Neuronal stem cell (in vitro differentiated cells): ENCODE data around the gene GP9.

Experiments
- DNase-seq: peaks from one replicate; pipeline ENCODE4 v3.0.0-alpha.2; 2013; ENCODE audit warnings: low spot score
- H2AFZ ChIP-seq: one replicate; pipeline ENCODE4 v1.6.1; 2013; ENCODE audit warnings: mild to moderate bottlenecking, low read length, inconsistent platforms
- H2AK5ac ChIP-seq: 2 replicates; pipeline ENCODE4 v1.6.1; 2013; ENCODE audit warnings: low read depth, mild to moderate bottlenecking, inconsistent platforms, low read length, moderate library complexity, mixed read lengths
- H2BK120ac ChIP-seq: 2 replicates; pipeline ENCODE4 v1.6.1; 2013; ENCODE audit warnings: low read depth, mild to moderate bottlenecking, inconsistent platforms, low read length, moderate library complexity, mixed read lengths
- H2BK12ac ChIP-seq: one replicate; pipeline ENCODE4 v1.6.1; 2013; ENCODE audit warnings: low read length, inconsistent platforms
- H2BK15ac ChIP-seq: 2 replicates; pipeline ENCODE4 v1.6.1; 2013; ENCODE audit warnings: mild to moderate bottlenecking, low read length, inconsistent platforms, mixed read lengths
- H2BK5ac ChIP-seq: one replicate; pipeline ENCODE4 v1.6.1; 2013; ENCODE audit warnings: inconsistent platforms, mild to moderate bottlenecking, low read length, moderate library complexity
- H3K14ac ChIP-seq: one replicate; pipeline ENCODE4 v1.6.1; 2013; ENCODE audit warnings: low read length, inconsistent platforms
- H3K18ac ChIP-seq: 2 replicates; pipeline ENCODE4 v1.6.1; 2013; ENCODE audit warnings: low read length, inconsistent platforms
- H3K23ac ChIP-seq: 2 replicates; pipeline ENCODE4 v1.6.1; 2013; ENCODE audit warnings: low read depth, mild to moderate bottlenecking, mixed read lengths, low read length, inconsistent platforms; ENCODE audit not compliant: poor library complexity
- H3K27ac ChIP-seq: replicated peaks from 3 replicates; pipeline ENCODE4 v1.5.1; 2013; ENCODE audit warnings: low read length, inconsistent platforms
- H3K27me3 ChIP-seq, 3 experiments: 2 replicates each; pipeline ENCODE4 v1.6.1; 2013; ENCODE audit warnings: low read length in 3 of 3, mild to moderate bottlenecking in 2 of 3, inconsistent platforms in 1 of 3, low read depth in 1 of 3, mixed read lengths in 1 of 3, moderate library complexity in 1 of 3; ENCODE audit not compliant: control insufficient read depth in 3 of 3, insufficient read depth in 3 of 3
- H3K36me3 ChIP-seq, 2 donors: replicated peaks in 1 of 2; 2 replicates each; pipeline ENCODE4 v1.6.1; 2013; ENCODE audit warnings: low read length in 2 of 2; ENCODE audit not compliant: control insufficient read depth in 2 of 2, insufficient read depth in 2 of 2
- H3K4ac ChIP-seq: 2 replicates; pipeline ENCODE4 v1.6.1; 2013; ENCODE audit warnings: inconsistent platforms, mild to moderate bottlenecking, low read length, moderate library complexity
- H3K4me1 ChIP-seq, 2 donors: 1 replicate in 1 of 2; 2 replicates in 1 of 2; pipeline ENCODE4 v1.6.1; 2013; ENCODE audit warnings: low read length in 2 of 2, low read depth in 1 of 2; ENCODE audit not compliant: control insufficient read depth in 2 of 2, insufficient read depth in 1 of 2
- H3K4me2 ChIP-seq: one replicate; pipeline ENCODE4 v1.6.1; 2013; ENCODE audit warnings: mild to moderate bottlenecking, low read length, inconsistent platforms; ENCODE audit not compliant: insufficient read depth, poor library complexity, severe bottlenecking
- H3K4me3 ChIP-seq, 2 donors: 2 replicates each; pipeline ENCODE4 v1.5.1; 2013; ENCODE audit warnings: low read length in 2 of 2, mild to moderate bottlenecking in 2 of 2, inconsistent platforms in 1 of 2, moderate library complexity in 1 of 2
- H3K79me1 ChIP-seq: one replicate; pipeline ENCODE4 v1.6.1; 2013; ENCODE audit warnings: low read depth, mild to moderate bottlenecking, inconsistent platforms, low read length, moderate library complexity
- H3K9ac ChIP-seq: one replicate; pipeline ENCODE4 v1.6.1; 2013; ENCODE audit warnings: mild to moderate bottlenecking, low read depth, low read length, inconsistent platforms; ENCODE audit not compliant: poor library complexity
- H3K9me3 ChIP-seq, 2 donors: replicated peaks in 1 of 2; 2 replicates each; pipeline versions ENCODE3 to v1.6.1; 2013; ENCODE audit warnings: low read length in 2 of 2, mild to moderate bottlenecking in 2 of 2, inconsistent platforms in 1 of 2, low read depth in 1 of 2, mixed read lengths in 1 of 2, moderate library complexity in 1 of 2; ENCODE audit not compliant: control insufficient read depth in 2 of 2, insufficient read depth in 1 of 2
- H4K8ac ChIP-seq: one replicate; pipeline ENCODE4 v1.6.1; 2013; ENCODE audit warnings: low read depth, mild to moderate bottlenecking, inconsistent platforms, low read length, moderate library complexity
- H4K91ac ChIP-seq: one replicate; pipeline ENCODE4 v1.6.1; 2013; ENCODE audit warnings: low read length, low read depth, mild to moderate bottlenecking, inconsistent platforms; ENCODE audit not compliant: poor library complexity
- WGBS, 2 donors: extraction: QIAGEN DNeasy Blood & Tissue Kit; methylation state at CpG; one replicate each; pipeline ENCODE4 v1.1.7; 2013; ENCODE audit warnings: missing lambda C conversion rate in 2 of 2, mixed read lengths in 1 of 2; ENCODE audit not compliant: insufficient read length in 2 of 2, insufficient replicate concordance in 1 of 2; ENCODE audit errors: extremely low coverage in 2 of 2; 5-methylcytosine and 5-hydroxymethylcytosine counted together

The GP9 gene

DNA sequence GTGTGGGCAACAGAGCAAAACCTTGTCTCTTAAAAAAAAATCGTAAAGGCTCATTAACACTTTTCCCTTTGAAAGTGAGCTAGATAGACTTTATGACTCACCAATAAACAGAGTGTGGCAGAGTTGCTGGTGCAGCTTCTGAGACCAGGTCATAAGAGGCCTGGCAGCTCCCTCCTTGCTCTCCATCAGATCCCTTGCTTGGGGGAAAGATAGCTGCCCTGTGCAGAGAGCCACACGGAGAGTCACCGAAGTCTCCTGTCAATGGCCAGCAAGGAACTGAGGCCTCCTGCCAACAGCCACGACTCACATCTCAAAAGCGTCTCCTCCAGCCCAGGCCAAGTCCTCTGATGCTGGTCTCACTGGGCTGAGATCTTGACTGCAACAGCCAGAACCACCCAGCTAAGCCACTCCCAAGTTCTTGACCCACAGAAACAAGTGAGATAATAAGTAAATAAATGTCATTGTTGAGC is 8.7 kb upstream of the GP9 start:
- Histone ChIP-seq H3K14ac (no peak overlapping the region), H2AFZ (peak overlapping the region; percentile 15), H2BK120ac (no peak overlapping the region), H3K4me1 (peaks cover 2 to 3% of the 10 kb centered on the region in 2 donors), H2BK5ac (no peak overlapping the region), H2BK15ac (no peak overlapping the region), H3K9me3 (peaks cover 4 to 15% of the 10 kb centered on the region in 2 donors), H2BK12ac (no peak overlapping the region), H3K27ac (no peak overlapping the region), H3K27me3 (no peaks in the 10 kb centered on the region), H3K36me3 (no peaks in the 10 kb centered on the region), H3K4ac (no peak overlapping the region), H3K4me2 (no peak overlapping the region), H2AK5ac (no peak overlapping the region), H3K79me1 (no peaks in the 10 kb centered on the region), H3K9ac (no peak overlapping the region), H4K8ac (no peak overlapping the region), H3K23ac (no peak overlapping the region), H3K18ac (no peak overlapping the region), H4K91ac (no peak overlapping the region), H3K4me3 (no peak overlapping the region)
- WGBS, 2 donors, result no CpG with 5 or more reads among the region's 5 CpGs
- DNase-seq, result no peak

DNA sequence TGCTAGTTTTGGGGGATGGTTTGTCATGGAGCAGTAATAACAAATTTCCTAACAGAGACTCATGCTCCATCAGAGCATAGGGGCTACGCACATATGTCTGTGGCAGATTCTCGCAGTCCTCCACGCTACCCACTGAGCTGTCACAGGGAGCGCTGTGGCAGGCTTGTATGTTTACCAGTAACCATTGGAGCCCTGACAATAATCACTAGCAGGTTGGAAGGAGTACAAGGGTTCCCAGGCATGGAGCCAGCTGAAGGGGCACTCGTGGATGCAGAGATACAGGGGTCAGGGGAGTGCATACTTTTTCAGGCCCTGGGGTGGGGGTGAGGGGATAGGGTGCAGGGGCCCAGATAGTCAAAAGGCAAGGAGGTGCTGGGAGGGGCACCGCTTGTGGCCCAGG is 7.9 kb upstream of the GP9 start:
- no peak overlapping the region for H4K91ac ChIP-seq
- peak overlapping the region; percentile 86 for H2AFZ ChIP-seq
- no peak overlapping the region for H2BK120ac ChIP-seq
- H4K8ac ChIP-seq, result no peak overlapping the region
- H3K27me3 ChIP-seq, result no peaks in the 10 kb centered on the region
- no peak overlapping the region for H3K23ac ChIP-seq
- H2BK5ac ChIP-seq, result no peak overlapping the region
- peaks cover 0 to 7% of the 10 kb centered on the region in 2 donors for H3K9me3 ChIP-seq
- no peak overlapping the region for H3K14ac ChIP-seq
- H3K4me2 ChIP-seq, result no peak overlapping the region
- no peaks in the 10 kb centered on the region for H3K36me3 ChIP-seq
- no peak overlapping the region for H3K27ac ChIP-seq
- H3K9ac ChIP-seq, result no peak overlapping the region
- H2BK15ac ChIP-seq, result no peak overlapping the region
- no peak for DNase-seq
- H3K4me1 ChIP-seq, result peaks cover 2 to 3% of the 10 kb centered on the region in 2 donors
- H2AK5ac ChIP-seq, result no peak overlapping the region
- no CpG with 5 or more reads among the region's 6 CpGs for WGBS, 2 donors
- no peaks in the 10 kb centered on the region for H3K79me1 ChIP-seq
- no peak overlapping the region for H3K4me3 ChIP-seq
- H3K18ac ChIP-seq, result no peak overlapping the region
- no peak overlapping the region for H2BK12ac ChIP-seq
- no peak overlapping the region for H3K4ac ChIP-seq

DNA sequence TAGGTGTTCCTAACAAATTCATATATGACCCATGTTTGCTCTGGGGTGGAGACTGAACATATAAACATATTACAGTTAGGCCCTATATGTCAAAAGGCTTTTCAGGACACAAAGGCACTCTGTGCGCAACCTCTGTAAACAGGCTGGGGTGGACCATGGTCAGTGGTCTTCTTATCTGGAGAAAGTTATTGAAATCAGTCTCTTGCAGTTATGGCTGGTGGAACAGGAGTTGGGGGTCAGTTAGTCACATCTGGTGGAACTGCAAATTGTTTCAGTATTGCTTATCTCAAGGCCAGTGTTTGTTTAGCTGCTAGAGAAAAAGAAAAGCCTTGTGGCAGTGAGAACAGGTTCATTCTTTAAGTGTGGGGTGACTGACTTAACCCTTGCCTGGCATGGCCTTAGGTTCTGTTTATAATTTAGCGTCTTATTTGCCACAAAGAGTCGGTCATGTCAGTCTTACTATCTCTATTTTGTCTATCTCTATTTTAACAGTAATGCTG is 5.9 kb upstream of the GP9 start:
- DNase-seq, result no peak
- peak overlapping the region; percentile 15 for H2AFZ ChIP-seq

DNA sequence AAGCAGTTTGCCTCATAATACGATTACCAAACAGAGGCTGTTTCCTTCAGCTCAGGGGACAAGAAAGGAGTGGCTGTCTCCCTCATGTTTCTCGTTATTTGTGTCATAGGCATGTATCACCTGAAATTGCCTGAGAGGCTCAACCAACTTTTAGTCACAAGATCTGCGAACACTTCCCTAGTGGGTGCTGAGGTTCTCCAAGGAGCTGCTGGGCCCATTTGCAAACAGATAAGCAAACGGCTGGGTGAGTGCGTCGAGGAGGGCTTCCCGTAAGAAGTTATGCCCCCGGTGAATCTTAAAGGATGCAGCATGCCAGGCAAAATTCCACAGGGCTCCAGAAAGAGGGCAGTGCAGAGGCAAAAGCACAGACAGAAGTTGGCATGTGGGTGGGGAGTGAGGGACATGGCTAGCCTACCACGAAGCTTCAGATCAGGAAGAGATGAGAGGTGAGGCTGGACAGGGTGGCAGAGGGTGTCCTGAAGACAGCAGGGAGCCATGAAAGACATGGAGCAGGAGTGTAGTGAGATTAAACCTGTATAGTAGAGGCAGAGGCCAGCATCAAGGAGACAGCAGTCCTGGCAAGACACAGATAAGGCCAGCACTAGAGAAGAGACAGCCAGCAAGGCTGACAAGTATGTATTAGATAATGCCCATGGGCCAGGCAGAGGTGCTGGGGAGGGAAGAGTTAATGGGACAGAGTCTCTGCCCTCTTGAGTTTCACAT is 4.0 kb upstream of the GP9 start:
- Histone ChIP-seq H3K79me1 (no peaks in the 10 kb centered on the region), H2BK12ac (no peak overlapping the region), H3K4me2 (no peak overlapping the region), H3K9me3 (no peaks in the 10 kb centered on the region), H3K4ac (no peak overlapping the region), H4K8ac (no peak overlapping the region), H3K4me1 (peaks cover 2 to 3% of the 10 kb centered on the region in 2 donors), H3K23ac (no peak overlapping the region), H3K36me3 (no peaks in the 10 kb centered on the region), H3K4me3 (no peak overlapping the region), H3K14ac (no peak overlapping the region), H2BK120ac (no peak overlapping the region), H3K18ac (no peak overlapping the region), H4K91ac (no peak overlapping the region), H2BK5ac (no peak overlapping the region), H2BK15ac (no peak overlapping the region), H3K9ac (no peak overlapping the region), H3K27ac (no peak overlapping the region), H3K27me3 (peaks cover 0 to 4% (median 0%) of the 10 kb centered on the region in 3 experiments), H2AK5ac (no peak overlapping the region), H2AFZ (no peak overlapping the region)
- no peak for DNase-seq
- WGBS, 2 donors, result no CpG with 5 or more reads among the region's 9 CpGs

More for the DNA sequence above, 5.9 kb upstream of the GP9 start:
- Histone ChIP-seq H2AK5ac (no peak overlapping the region), H3K9ac (no peak overlapping the region), H3K23ac (no peak overlapping the region), H3K27me3 (peaks cover 0 to 4% (median 0%) of the 10 kb centered on the region in 3 experiments), H2BK120ac (no peak overlapping the region), H3K18ac (no peak overlapping the region), H3K36me3 (no peaks in the 10 kb centered on the region), H2BK5ac (no peak overlapping the region), H3K4me2 (no peak overlapping the region), H4K8ac (no peak overlapping the region), H2BK12ac (no peak overlapping the region), H3K14ac (no peak overlapping the region), H3K27ac (no peak overlapping the region), H3K79me1 (no peaks in the 10 kb centered on the region), H4K91ac (no peak overlapping the region), H3K4ac (no peak overlapping the region), H2BK15ac (no peak overlapping the region), H3K4me3 (no peak overlapping the region), H3K9me3 (no peaks in the 10 kb centered on the region), H3K4me1 (peaks cover 2 to 3% of the 10 kb centered on the region in 2 donors)
- WGBS, 2 donors, result no CpG with 5 or more reads among the region's 3 CpGs
